ENCODE measurements around the gene SELENOH. TPM values are rescaled to one million over a fixed set of nuclear protein-coding genes. Genes with fewer than 3 reads are reported as not detected.
A peak's percentile ranks its signal among the peaks of the same experiment; 100 is the strongest.
"Not testable (repeated sequence)": the region's sequence is repeated elsewhere in the genome, so short reads cannot be mapped to it uniquely, and the experiment has no call there.

The SELENOH gene
- 123 and 183 TPM in 2 replicates for total RNA-seq (2014; rRNA removed)
- polyA plus RNA-seq (2012) = 237 TPM

GRCh38 chr11:57741132-57742086 is at the start of gene SELENOH:
Gene SELENOH (plus strand): TSS chr11:57741491. CDS start chr11:57741596, 105 bp downstream.
- DNase-seq (ENCODE audit: low read depth) = peak; percentile 96

GRCh38 chr11:57698843-57699365 is 42.4 kb upstream of the SELENOH start:
- no peak for DNase-seq (ENCODE audit: low read depth)

- no peak for DNase-seq (ENCODE audit: low read depth)
These were observed 41.5 kb upstream of the SELENOH start for GRCh38 chr11:57699813-57700212.

GRCh38 chr11:57700425-57700824 is 40.9 kb upstream of the SELENOH start:
- no peak for DNase-seq (ENCODE audit: low read depth)

GRCh38 chr11:57703341-57703740 is 38.0 kb upstream of the SELENOH start:
- DNase-seq (ENCODE audit: low read depth) = no peak

- DNase-seq (ENCODE audit: low read depth) = no peak
These were observed 36.4 kb upstream of the SELENOH start for GRCh38 chr11:57704932-57705331.

GRCh38 chr11:57705432-57705831 is 35.9 kb upstream of the SELENOH start:
- not testable (repeated sequence) for DNase-seq (ENCODE audit: low read depth)

- DNase-seq (ENCODE audit: low read depth) = no peak
These were observed 31.4 kb upstream of the SELENOH start for GRCh38 chr11:57709802-57710367.

GRCh38 chr11:57711414-57712255 is 29.7 kb upstream of the SELENOH start, which contains the start of gene MED19:
Gene MED19 (minus strand): TSS chr11:57712215. CDS start chr11:57712179, 36 bp downstream.
- DNase-seq (ENCODE audit: low read depth) = peak; percentile 61

GRCh38 chr11:57712256-57713150 is 28.8 kb upstream of the SELENOH start, which contains the start of gene TMX2:
Gene TMX2 (plus strand): TSS chr11:57712593. CDS start chr11:57712619, 26 bp downstream.
- DNase-seq (ENCODE audit: low read depth) = peak; percentile 99

GRCh38 chr11:57713835-57714234 is 27.5 kb upstream of the SELENOH start:
- DNase-seq (ENCODE audit: low read depth) = no peak

GRCh38 chr11:57716726-57717125 is 24.6 kb upstream of the SELENOH start:
- not testable (repeated sequence) for DNase-seq (ENCODE audit: low read depth)

- no peak for DNase-seq (ENCODE audit: low read depth)
These were observed 14.1 kb upstream of the SELENOH start for GRCh38 chr11:57727185-57727584.

GRCh38 chr11:57728829-57729228 is 12.5 kb upstream of the SELENOH start:
- no peak for DNase-seq (ENCODE audit: low read depth)

GRCh38 chr11:57729479-57729878 is 11.8 kb upstream of the SELENOH start:
- DNase-seq (ENCODE audit: low read depth) = no peak

- DNase-seq (ENCODE audit: low read depth) = no peak
These were observed 8.6 kb upstream of the SELENOH start for GRCh38 chr11:57732661-57733060.

- no peak for DNase-seq (ENCODE audit: low read depth)
These were observed 5.5 kb upstream of the SELENOH start for GRCh38 chr11:57735619-57736298.

- DNase-seq (ENCODE audit: low read depth) = no peak
These were observed 779 bp downstream of the SELENOH start for GRCh38 chr11:57742087-57742452.

GRCh38 chr11:57744357-57744756 is 3.1 kb downstream of the SELENOH start:
- no peak for DNase-seq (ENCODE audit: low read depth)

GRCh38 chr11:57745206-57745605 is 3.9 kb downstream of the SELENOH start:
- no peak for DNase-seq (ENCODE audit: low read depth)

Measured in LHCN-M2 (cell line).